Measurements from ENCODE around the gene NCK2.
"Not testable (repeated sequence)": the region's sequence is repeated elsewhere in the genome, so short reads cannot be mapped to it uniquely, and the experiment has no call there.

The NCK2 gene

DNA sequence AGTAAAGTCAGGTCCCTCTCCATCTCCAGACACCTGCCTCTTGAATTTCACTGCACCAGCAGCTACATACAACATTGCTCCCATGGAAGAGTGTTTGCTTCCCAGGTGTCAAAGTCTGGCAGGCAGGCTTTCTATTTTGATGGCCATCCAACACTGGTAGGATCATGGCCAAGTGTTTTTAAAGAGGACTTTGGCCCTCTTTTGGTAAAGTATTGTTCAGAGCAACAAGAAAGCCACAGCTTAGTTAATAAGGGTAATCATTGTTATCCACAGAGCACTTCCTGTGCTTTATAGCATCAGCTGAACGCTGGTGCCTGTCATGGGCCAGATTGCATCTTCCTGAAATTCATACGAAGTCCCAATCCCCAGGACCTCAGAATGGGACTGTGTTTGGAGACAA, 133.2 kb downstream of the NCK2 start:
- FAIRE-seq = no peak

DNA sequence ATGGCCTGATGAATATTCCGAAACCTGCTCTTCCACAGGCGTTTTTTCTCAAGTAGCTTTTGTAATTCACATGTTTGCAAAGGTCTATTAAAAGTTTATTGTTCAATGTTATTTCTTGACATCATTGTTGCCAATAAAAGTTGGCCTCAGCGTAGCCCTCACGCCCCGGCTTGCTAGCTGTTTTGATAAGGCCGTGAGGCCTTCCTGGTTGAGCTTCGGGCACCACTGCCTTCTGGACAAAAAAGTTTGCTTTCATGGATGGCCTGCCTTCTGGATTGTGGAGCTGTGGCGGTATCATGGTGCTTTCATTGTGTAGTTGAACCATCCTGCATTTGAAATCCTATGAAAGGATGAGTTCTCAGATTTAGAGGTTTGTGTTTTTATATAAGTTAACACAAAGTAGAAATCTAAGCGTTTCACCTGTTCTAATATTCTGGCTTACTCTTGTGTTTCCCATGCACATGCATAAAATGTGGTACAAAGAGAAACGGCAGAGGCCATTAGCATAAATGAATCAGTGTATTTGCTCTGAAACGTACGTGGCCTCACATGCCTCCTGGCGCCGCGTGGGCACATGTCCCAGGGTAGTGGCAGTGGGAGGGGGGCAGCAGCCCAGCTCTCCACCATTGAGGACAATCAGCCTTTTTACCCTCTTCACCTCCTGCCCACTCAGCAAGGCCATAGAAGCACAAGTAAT, 134.5 kb downstream of the NCK2 start:
- no peak for FAIRE-seq

DNA sequence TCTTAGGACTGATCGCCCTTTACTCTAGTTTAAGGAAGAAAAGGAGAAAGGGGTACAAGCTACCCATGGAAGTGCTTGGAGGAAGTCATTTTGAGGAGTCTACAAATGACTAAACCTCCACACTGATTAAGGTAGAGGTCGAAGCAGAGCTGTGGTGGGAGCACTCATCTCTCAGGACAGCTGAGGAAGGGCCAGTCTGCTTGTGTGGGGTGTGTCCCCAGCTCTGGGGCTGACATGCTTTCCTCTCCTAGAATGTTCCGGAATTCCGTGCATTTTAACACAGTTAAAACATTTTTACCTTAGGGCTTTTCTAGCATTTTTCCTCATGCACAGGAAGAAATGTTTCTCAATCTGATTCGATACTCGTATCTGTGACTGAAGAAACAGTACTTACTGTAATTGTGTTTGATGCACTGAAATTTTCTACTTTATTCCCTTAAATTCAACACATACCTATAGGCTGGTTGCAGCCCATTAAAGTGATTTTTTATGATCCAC, 135.1 kb downstream of the NCK2 start:
- no peak for FAIRE-seq

DNA sequence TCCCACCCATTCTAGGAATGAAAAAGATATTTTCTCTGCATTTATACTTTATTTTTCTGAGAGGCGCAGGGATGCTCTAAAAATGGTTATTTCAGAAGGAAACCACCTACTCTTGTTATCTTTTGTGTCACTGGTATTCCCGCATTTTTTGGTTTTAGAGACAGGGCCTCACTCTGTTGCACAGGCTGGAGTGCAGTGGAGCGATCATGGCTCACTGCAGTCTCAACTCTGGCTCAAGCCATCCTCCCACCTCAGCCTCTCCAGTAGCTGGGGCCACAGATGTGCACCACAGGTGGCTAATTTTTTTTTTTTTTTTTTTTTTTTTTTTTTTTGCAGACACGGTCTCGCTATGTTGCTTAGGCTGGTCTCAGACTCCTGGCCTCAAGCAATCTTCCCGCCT, 135.9 kb downstream of the NCK2 start:
- no peak for FAIRE-seq

DNA sequence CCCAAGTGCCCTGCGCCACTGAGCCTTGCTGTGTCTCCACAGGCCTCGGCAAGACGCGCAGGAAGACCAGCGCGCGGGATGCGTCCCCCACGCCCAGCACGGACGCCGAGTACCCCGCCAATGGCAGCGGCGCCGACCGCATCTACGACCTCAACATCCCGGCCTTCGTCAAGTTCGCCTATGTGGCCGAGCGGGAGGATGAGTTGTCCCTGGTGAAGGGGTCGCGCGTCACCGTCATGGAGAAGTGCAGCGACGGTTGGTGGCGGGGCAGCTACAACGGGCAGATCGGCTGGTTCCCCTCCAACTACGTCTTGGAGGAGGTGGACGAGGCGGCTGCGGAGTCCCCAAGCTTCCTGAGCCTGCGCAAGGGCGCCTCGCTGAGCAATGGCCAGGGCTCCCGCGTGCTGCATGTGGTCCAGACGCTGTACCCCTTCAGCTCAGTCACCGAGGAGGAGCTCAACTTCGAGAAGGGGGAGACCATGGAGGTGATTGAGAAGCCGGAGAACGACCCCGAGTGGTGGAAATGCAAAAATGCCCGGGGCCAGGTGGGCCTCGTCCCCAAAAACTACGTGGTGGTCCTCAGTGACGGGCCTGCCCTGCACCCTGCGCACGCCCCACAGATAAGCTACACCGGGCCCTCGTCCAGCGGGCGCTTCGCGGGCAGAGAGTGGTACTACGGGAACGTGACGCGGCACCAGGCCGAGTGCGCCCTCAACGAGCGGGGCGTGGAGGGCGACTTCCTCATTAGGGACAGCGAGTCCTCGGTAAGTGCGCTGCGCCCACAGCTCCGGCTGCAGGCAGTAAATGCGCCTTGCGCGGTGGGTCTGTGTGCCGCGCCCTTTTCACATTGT, 136.8 kb downstream of the NCK2 start:
- FAIRE-seq = no peak

DNA sequence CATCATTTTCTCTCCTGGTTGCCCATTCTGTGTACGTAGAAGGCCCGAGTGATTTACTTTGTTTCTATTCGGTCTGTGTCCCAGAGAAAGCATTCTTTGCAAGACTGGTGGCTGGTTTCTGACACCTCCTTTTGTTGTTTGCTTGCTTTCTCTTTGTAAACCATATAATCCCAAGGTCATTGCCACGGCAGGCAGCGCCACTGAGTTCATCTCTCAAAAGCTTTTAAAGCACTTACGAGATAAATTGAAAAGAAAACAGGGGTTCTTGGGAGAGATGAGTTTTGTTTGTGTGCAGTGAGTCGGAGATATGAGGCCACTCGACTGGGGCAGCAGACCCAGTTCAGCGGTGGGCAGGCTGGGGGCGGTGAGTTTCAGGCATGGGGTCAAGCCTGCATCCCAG, 137.6 kb downstream of the NCK2 start:
- FAIRE-seq = no peak

DNA sequence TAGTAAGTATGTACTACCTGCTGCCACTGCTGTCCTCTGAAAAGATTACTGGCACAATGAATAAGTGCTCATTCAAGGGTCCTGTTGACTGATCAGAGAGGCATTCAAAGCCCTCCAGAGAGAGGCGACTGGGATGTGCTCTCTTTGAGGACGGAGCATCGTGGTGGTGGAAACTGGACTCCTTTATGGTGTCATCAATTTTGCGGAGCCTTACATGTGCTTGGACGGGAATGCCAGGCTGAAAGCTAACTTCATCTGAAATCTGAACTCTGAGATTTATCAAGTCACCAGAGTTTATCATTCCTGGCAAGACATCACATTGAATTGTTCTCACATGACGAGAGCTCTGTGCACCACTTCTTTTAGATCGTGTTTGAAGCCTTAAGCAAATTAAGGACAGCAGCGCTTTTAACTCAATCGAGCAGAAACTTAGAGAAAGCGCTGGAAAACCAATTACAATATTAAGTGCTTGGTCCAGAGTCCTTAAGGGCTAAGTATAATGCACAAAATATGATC, 138.3 kb downstream of the NCK2 start:
- FAIRE-seq = no peak

DNA sequence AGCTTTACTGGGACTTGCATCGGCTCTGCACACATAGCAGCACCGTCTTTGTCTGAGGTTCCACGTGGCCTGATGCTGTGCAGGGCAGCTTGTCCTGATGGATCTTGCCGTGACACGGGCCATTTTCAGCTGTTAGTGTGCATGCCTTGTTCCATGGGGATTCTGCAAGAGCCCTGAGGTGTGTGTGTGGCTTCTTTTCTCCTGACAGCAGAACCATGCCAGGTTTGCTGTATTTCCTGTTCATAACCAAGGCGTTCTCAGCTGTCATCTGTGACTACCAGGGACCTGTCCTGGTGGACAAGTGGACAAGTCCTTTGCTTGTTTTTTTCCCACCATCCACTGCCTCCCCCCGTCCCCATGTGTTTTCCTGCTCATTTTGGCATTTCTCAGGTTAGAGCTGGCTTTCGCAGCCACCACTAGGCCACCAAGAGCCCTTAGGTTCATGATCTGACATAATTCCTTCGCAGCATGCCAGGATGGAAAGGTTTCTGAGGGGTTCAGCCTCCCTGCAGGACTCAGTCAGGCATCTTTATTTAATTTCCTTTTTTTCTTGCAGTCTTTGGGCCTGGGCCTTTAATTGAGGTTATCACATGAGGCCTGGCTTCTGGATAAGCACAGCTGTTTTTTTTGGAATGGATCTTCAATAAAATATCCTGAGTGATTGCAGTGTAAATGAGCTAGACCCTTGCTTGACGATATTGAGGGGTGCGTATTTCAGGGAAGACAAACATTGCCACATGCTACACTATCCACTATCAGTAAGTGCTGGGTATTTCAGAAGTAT, 139.4 kb downstream of the NCK2 start:
- no peak for FAIRE-seq

DNA sequence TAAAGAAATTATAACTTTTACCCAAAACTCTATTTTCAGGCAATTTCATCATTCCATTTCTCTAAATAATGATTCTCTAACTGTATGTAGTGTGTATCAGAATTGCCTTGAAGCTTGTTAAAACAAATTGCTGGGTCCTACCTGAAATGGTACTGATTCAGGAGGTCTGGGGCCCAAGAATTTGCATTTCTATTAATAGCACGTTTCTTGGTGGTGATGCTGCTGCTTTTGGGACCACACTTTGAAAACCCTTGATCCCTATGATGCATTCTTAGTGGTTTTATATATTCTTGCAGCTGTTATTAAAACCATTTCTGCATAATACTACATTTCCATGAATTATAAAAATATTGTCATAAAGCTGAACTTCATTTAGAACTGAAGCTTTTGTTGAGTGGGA, 140.7 kb downstream of the NCK2 start:
- no peak for FAIRE-seq

DNA sequence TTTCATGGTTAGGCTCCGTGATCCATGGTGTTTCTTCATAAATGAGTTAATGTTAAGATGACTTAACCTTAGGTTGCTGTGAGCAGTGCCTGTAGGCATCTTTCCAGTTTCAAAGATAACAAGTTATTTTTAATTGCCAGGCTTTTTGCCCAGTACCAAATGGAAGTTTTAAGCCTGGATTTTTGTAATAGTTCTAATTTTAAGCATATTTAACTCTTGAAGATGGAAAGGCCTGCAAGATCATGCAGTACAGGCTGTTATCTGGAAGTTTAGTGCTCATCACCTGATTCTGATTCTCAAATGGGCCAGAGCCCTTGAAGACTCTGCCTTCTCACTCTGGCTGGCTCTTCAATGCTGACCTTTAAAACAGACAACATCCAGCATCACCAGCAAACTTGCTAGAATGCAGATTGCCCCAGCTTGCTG, 141.3 kb downstream of the NCK2 start:
- no peak for FAIRE-seq

DNA sequence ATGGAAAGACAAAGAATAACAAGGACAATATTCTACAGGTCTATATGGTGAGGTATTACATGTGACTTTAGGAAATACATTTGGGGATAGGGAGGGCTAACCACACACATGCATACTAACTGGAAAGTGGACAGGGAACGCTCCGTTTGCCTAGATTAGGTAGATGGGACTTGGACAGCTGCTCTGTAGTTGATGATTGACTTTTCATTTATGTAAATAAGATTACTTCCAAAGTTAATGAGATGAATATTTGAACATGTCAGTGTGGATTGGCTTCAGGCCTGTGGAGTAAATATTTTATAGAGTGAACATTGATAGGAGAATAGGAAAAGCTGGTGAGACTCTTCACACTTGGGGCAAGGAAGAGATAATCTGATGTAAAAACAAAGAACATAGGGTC, 142.0 kb downstream of the NCK2 start:
- FAIRE-seq = no peak

DNA sequence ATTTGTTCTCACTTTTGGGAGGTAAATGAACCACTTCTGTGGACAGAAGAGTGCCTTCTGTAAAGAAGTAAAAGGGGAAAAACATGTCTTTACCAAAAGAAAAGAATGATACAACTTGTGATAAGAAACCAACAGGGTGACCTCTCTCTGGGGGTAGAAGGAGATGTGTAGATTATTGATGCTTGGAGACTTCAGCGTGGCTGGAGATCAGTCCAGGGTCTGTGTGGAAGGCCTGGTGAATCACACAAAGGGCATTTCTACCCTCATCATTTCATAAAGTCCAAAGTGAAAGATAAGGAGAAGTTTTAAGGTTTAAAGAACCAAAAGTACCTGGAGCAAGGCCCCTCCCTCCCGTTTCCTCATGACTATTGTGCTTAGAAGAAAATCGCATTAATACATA, 142.5 kb downstream of the NCK2 start:
- FAIRE-seq = no peak

DNA sequence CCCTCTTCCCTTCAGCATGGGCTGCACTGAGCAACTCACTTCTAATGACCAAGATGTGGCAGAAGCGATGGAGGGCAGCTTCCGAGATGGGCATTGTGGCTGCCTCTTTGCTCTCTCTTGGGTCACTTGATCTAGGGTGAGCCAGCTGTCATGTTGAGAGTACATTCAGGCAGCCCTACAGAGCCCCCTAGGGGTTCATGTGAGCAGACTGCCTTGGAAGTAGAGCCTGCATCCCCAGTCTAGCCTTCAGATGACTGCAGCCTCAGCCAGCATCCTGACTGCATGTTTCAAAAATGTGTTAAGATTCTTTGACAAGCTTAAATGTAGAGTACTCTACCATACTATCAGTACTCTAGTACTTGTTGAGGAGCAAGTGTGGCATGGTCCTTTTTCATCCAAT, 143.9 kb downstream of the NCK2 start:
- FAIRE-seq = no peak

DNA sequence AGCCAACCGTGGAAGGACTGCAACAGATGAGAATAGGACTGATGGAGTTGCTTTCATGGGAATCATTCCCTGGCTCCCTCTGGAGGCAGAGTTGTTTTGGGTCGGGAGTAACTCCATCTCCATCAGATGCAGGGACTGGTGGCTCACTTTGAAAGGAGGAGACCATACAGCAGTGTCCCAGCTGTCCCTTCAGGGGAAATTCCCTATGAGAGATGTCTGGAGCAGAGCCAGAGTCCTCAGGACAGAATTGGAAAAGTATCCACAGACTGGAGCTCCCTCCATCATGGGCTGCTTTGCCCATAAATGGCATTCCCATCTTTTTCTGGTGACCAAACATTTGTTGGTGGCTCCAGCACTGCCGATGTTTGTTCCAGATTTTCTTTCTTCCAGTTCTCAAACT, 144.3 kb downstream of the NCK2 start:
- no peak for FAIRE-seq

DNA sequence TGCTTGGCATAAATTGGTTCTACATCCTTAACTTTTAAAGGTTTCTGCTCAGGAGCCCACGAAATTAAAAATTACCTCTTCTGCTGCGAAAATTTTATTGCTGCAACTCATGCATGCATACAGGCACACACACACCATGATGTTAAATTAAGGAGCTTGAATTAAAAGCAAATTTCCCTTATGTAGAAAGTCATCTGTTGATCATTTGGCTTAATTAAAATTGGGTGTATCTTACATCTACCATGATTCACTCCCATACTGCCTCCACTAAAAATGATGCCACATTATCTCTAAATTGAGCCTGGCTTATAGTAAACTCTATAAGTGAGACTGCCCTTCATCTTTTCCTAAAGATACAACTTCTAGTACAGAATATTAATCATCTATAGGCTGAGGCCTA, 145.4 kb downstream of the NCK2 start:
- FAIRE-seq = no peak

DNA sequence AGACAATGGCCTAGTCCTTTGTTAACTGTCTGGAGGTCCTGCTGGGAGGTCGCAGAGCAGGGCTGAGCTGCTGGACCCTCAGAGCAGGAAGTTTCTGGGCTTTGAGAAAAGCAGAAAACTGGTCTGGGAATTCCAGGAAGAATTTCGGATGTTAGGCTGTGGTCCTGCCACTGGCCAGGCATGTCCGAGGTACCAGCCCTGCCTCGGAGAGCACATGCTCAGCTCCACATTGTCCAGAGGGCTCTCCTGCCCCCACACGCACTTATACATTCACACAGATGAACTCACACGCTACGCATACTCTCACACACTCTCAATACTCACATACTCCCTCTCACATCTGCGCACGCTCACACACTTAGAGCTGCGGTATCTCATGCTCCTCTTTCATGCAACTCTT, 146.1 kb downstream of the NCK2 start:
- no peak for FAIRE-seq

DNA sequence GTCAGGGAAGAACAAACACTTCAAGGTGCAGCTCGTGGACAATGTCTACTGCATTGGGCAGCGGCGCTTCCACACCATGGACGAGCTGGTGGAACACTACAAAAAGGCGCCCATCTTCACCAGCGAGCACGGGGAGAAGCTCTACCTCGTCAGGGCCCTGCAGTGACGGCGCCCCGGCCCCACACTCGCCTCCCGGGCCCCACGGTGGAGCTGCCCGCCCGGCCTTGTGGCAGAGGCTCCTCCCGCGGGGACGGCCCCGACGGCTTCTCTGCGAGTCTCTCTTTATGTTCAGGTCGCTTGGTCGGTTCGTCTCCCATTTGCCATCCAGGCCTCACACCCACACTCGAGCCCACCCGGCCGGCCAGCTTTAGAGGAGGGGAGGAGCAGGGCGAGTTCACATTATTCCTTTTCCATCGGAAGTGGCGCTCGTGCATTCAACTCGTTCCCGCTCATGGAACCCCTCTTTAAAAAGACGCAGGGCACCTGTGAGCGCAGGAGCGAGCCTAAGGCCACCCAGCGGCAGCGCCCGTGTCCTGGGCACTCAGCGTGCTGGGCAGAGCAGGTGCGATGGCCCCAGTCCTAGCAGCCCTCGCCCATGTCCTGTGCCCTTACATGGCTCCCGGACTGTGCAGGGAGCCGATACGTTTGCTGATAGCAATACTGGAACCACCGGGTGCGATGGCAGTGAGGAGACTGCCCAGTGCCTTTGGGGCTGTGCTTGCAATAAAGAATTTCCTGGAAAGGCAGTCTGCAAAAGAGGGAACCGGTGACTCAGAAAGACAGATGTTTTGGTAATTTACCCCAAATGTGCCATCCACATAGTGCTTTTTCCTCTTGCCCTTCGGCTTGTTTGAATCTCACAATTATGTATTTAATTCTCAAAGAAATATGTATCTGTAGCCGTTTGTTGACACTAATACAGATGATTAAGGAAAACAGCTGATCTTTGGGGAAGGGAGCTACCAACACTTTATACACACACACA, 148.6 kb downstream of the NCK2 start:
- FAIRE-seq = no peak

DNA sequence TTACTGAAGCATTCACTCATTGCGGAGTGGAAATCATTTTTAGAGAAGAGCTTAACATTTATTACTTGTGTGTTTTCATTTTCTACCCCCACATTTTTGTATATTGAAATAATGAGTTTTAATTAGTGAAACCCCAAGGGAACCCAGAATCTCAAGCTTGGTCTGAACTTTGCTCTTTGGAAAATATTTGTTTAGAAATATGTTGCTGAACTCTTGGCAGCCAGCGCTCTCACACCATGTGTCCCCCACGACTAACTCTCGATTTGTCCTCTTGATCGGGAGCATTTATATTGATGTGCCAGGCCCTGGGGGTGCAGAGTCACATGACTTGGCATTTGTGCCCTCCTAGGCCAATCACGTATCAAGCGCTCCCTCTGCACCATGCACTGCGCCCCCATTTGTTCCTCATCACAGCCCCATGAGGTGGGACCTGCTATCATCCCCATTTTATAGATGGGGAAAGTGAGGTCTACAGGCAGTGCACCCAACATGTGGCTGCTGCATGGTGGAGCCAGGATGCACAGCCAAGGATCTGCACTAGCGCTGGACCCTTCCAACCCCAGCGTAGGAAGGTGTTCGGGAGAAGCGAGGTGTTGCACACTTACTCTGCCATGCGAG, 149.7 kb downstream of the NCK2 start:
- no peak for FAIRE-seq

DNA sequence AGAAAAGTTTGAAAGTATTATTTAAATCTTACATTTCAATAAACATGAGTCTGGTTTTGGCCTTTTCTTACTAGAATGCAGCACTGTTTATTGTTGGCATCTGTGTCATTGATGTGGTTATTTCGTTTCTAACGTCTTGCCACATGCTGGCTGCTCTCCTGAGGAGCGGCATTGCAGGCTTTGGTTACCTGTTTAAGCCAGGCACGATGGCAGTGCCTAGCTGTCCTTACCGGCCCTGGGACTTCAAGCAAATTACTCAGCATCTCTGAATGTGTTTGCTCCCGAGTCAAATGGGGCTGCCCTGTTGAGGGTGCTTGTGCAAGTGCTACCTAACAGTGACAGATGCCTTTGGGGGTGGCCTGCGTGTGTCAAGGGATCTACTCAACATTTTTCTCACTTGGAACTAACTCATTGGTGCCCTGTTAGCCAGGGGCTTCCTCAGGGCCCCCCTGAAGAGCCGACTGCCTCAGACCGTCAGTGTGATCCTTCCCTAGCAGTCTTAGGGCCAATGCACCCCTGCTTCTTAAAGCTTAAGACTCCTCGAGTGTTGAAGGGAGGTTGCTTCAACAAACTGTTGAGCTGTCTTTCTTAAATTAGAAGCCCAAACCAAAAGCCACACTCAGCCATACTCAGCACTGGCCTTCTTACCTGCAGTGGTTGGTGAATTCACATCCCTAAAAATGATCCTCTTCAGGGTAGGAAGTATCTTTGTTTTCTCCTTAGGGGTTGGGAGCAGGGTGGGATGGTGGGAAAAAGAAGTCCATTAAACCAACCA, 151.5 kb downstream of the NCK2 start:
- FAIRE-seq = no peak

DNA sequence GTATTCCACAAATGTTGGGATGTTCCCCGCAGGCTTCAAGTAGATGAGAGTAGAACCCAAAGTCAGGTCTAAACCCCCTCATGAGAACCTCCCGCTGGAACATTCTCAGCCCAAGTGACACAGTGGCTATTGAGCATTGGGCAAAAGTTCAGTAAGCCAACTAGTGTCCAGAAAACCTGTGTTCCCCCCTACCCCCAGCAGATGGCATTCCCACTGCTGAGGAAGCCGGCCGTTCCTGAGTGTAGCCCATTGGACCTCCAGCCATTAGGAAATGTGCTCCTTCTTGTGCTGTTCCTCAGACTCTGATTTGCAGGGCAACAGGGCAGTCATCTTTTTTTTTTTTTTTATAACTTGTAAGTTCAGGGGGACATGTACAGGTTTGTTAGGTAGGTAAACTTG, 152.1 kb downstream of the NCK2 start:
- FAIRE-seq = no peak

DNA sequence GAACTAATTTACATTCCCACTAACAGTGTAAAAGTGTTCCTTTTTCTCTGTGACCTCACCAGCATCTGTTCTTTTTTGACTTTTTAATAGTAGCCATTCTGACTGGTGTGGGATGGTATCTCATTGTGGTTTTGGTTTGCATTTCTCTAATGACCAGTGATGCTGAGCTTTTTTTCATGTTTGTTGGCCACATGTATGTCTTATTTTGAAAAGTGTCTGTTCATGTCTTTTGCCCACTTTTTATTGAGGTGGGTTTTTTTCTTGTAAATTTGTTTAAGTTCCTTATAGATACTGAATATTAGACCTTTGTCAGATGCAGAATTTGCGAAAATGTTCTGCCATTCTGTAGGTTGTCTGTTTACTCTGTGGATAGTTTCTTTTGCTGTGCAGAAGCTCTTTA, 153.0 kb downstream of the NCK2 start:
- not testable (repeated sequence) for FAIRE-seq
